SK-MEL-5 (cell line): ENCODE results near the gene CAMK2N2. TPM values are rescaled to one million over a fixed set of nuclear protein-coding genes. Genes with fewer than 3 reads are reported as not detected.

ENCODE experiments used
- DNase-seq: peaks from one replicate; pipeline ENCODE4 v3.0.0-alpha.2; 2016; ENCODE audit warnings: low read depth, low spot score
- in situ Hi-C: cut with HindIII; loops from 2 replicates; pipeline ENCODE4 v1.10.0; 2016; ENCODE audit warnings: low sequenced_read_pairs, high pct_unique_total_duplicates, low pct_unique_long_range_greater_than_20kb
- total RNA-seq: library from RNA; depleted of rRNA; stranded (reverse); fragments of >200 nt; shearing (Covaris generic); gene quantifications from 2 replicates; pipeline ENCODE4 v1.2.3, GENCODE V29; 2014

Gene CAMK2N2
- total RNA-seq, 1 experiment from 2014 or later = 0.77 TPM

DNA sequence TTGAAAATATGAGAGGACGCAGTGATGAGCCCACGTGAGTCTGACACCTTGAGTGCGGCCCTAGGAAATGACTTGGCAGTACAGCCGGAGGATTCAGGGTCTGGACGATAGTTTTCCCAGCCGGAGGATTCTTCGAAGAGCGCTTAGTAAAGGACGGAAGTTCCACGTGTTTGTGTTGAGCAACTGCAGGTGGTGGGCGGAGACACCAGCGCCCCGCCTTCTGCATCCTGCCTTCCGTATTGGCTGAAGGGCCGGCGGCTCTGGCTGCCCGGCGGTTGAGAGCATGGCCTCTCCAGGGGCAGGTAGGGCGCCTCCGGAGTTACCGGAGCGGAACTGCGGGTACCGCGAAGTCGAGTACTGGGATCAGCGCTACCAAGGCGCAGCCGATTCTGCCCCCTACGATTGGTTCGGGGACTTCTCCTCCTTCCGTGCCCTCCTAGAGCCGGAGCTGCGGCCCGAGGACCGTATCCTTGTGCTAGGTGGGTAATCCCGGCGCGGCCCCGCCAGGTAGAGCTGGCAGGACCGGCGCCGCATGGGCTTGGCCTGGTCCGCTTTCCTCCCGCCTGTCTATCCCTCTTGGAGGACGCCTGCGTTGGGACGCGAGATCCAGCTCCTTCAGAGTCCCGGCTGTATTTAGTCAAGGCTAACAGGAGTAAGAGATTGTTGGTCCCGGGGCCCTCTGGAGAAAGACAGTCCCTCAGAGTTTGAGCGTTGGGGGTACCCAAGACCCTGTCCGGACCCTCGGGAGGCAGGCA lies 11.8 kb downstream of the CAMK2N2 start, which contains the start of gene EEF1AKMT4:
Gene EEF1AKMT4 (plus strand): TSS at position 261 of the 755 bp plus-strand sequence. CDS start 23 bp downstream, at position 284.
- in situ Hi-C loops = no loop called here
- DNase-seq = peak; percentile 98

DNA sequence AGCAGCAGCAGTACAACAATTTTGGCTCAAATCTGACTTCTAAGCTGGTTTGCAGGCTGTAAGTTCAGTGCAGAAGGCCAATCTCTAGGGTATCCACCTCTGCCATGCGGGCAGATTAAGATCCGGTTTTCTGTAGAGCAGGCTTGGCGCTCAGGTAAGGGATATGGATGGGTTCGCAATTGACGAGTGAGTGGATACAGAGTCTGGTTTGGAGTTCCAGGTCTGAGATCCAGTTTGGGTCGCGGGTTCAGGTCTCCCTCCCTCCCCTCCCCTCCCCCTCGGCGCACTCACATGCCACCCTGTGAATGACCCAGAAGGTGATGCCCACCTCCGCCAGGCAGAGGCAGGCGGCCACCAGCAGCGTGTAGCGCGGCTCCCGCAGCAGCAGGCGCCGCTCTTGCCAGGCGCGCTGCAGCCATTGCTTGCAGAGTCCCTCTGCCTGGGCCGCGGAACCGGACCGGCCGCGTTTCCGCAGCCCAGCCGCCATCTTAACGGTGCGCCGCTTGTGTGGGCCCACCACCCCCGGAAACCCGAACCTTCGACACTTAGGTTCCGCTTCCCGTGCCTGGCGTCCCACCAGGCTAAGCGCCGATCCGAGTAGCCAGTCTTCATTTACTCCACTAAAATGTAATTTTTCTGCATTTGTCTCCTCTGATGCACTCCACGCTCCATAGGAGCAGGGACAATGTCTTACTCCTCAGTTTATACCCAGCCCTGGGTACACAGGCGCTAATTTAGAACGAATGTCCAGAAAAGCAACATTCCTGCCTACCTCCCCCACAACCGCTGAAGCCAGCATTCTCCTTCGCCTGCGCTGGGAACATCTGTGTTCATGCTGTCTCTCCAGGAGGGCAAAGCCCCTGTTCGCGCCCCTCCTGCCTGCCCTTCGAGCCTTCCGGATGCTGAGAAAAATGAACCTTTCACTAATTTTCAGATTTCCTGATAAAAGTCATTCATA lies 12.6 kb downstream of the CAMK2N2 start, which contains the start of gene ALG3:
Gene ALG3 (minus strand): TSS at position 509 of the 958 bp plus-strand sequence. CDS start 22 bp downstream, at position 487.
- in situ Hi-C loops = no loop called here
- DNase-seq = peak; percentile 82

DNA sequence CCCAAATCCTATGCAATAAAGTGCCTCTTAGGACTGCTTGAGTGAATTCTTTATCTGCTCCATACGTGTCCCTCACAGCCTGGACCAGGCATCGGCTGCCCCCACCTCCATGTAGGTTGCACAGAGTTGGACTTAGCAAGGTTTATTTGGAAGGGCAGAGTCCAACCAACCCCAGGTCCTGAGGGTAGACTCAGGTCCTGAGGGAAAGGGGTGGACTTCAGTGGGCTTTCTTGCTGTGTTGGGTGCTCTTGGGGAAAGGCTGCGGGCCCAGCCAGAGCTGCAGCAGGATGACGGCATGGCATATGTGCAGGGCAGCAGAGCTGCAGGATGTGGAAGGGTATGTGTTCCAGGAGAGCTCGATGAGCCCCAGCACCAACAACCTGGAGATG lies 19.1 kb downstream of the CAMK2N2 start:
- DNase-seq = no peak
- in situ Hi-C loops = no loop called here

DNA sequence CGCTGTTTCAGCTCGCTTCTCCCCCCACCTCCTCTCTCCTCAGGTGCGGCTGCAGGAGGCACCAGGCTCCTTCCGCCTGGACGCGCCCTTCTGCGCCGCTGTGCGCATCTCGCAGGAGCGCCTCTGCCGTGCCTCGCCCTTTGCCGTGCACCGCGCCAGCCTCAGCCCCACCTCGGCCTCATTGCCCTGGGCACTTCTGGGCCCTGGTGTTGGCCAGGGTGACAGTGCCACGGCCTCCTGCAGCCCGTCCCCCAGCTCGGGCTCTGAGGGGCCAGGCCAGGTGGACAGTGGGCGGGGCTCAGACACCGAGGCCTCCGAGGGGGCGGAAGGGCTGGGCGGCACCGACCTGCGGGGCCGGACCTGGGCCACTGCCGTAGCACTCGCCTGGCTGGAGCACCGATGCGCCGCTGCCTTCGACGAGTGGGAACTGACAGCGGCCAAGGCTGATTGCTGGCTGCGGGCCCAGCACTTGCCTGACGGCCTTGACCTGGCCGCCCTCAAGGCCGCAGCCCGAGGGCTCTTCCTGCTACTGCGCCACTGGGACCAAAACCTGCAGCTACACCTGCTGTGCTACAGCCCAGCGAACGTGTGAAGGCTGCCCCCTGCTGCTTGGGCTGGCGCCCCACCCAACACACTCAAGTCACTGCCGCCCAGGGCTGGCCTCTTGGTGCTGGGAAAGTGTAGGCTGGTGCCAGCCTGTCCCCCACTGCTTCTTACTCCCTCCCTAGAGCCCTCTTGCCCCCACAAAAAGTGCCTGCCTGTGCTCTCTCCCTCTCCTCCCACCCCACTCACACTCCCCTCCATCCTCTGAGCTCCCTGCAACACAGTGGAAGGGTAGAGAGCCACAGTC lies 19.7 kb downstream of the CAMK2N2 start:
- DNase-seq = peak; percentile 46
- in situ Hi-C loops = no loop called here

DNA sequence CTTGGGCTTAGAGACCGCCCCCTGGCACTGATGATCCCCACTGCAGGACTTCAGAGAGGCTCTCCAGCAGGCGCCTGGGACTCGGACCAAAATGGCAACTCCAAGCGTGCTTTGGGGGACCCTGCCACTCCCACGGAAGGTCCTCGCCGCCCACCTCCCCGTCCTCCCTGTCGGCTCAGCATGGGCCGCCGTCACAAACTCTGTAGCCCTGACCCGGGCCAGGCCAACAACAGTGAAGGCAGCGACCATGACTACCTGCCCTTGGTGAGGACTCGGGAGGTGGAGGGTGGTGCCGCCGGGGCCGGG lies 20.3 kb downstream of the CAMK2N2 start:
- in situ Hi-C loops = no loop called here
- DNase-seq = no peak

DNA sequence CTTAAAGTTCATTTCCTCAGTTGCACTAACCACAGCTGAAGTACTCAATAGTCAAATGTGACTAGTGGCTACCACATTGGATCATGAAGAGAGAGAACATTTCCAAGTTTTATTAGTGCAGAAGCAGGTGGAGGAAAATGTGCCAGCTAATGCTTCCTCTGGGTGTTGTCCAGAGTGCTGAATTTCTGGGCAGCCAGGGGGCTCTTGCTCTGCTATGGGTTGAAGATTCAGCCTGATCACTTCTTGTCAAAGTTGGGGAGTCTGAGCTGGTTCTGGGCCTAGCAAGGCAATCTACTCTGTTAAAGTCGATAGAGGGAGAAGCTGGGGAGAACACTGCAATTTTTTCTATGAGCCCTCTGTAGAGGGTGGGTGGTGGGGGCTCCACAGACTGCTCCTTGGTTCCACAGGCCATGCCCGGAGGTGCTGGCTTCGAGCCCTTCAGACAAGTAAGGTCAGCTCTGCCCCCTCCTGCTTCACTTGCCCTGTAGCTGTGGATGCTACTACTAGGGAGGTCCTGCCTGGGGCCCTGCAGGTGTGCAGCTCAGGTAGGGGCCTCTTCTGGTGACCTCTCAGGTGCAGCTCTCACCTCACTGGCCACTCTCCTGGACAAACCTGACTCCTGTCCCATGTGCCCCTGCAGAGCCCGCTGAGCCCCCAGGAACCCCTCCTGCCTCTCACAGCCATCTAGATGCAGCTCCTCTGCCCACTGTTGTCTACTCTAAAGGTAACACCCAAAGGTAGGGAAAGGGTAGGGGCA lies 20.8 kb downstream of the CAMK2N2 start:
- in situ Hi-C loops = no loop called here
- peak; percentile 34 for DNase-seq

DNA sequence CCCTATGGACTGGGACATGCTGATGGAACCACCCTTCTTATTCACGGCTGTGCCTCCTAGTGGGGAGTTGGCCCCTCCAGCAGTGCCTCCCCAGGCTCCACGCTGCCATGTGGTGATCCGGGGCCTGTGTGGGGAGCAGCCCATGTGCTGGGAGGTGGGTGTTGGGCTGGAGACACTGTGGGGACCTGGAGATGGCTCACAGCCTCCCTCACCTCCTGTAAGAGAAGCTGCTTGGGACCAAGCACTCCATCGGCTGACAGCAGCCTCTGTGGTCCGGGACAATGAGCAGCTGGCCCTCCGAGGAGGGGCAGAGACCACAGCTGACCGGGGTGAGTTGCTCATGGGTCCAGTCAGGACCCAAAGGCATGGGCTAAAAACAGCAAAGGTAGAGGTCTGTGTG lies 21.6 kb downstream of the CAMK2N2 start:
- in situ Hi-C loops = no loop called here
- DNase-seq = no peak

DNA sequence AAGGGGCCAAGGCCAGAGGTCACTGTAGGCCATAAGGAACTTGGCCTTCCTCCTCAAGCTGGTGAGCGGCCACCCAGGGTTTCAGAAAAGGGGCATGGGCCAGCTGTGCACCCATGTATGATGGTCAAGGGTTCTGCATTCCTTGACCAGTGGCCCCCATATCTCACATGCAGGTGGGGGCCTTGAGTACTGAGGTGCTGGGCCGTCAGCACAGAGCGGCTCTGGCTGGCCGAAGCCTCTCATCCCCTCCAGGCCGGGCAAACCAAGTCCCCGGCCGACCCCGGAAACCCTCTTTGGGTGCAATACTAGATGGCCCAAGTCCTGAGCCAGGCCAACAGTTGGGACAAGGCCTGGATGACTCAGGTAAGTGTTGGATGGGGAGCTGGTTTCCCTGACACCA lies 22.1 kb downstream of the CAMK2N2 start:
- no peak for DNase-seq
- in situ Hi-C loops = no loop called here

DNA sequence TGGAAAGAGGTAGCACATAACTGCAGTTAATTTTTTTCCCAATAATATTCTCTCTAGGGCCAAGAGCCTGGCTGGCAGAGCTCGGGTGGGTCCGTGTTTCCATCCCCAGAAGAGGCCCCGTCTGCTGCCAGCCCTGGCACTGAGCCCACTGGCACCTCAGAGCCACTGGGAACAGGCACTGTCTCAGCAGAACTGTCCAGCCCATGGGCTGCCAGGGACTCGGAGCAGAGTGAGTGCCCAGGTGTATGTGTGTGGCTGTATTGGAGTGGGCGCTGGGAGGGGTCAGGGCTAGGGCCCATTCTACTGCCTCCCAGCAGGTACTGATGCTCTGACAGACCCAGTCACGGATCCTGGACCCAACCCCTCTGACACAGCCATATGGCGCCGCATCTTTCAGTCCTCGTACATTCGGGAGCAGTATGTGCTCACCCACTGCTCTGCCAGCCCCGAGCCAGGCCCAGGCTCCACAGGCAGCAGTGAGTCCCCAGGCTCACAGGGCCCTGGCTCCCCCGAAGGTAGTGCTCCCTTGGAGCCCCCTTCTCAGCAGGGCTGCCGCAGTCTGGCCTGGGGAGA lies 23.0 kb downstream of the CAMK2N2 start:
- in situ Hi-C loops = no loop called here
- no peak for DNase-seq

DNA sequence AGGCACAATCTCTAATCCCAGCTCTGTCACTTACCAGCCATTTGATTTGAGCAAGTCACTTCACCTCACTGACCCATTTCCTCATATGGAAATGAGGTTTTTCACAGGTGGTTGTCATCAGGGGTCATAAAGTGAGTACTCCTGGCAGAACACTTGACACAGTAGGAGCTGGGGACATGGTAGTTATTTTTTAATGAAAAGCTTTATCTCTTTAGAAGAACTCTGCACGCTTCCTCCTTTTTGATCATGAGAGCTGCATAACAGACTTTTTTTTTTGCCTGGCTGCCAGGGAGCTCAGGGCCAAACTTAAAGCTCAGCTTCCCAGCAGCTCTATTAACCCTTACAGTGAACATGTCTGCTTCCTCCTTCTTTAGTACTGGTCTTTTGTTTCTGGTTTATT lies 23.5 kb downstream of the CAMK2N2 start:
- in situ Hi-C loops = no loop called here
- no peak for DNase-seq

DNA sequence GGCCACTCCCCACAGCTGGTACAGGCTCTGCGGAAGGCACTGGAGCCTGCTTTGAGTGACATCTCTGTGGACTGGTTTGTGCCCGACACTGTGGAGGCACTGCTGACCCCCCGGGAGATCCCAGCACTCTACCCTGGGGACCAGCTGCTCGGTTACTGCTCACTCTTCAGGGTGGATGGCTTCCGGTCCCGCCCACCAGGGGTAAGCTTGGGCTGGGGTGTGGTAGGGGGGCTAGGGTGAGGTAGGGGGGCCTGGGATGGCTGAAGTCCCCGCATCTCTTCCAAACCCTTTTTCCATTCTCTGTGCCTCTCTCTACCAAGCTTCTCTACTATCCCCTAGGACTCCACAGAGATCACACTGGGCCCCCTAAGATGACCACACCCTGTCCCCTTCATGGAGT lies 24.1 kb downstream of the CAMK2N2 start:
- DNase-seq = no peak
- in situ Hi-C loops = no loop called here

DNA sequence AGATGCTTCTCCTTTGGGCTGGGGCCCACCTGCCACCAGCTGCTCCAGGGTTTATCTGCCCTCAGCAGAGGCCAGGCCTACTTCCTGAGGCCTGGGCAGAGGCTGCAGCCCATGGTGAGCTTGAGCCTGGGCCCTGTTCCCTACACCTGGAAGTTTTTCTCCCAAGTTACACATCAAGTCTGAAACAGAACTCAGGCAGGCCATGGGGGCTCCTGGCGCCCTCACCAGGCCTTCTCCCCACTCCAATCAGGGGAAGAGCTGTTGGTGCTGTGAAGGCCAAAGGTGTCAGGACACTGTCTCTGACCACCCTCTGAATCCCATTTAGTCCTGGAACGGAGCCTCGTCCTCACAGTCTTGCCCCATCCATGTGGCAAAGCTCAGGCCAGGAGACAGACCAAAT lies 24.7 kb downstream of the CAMK2N2 start:
- no peak for DNase-seq
- in situ Hi-C loops = no loop called here

DNA sequence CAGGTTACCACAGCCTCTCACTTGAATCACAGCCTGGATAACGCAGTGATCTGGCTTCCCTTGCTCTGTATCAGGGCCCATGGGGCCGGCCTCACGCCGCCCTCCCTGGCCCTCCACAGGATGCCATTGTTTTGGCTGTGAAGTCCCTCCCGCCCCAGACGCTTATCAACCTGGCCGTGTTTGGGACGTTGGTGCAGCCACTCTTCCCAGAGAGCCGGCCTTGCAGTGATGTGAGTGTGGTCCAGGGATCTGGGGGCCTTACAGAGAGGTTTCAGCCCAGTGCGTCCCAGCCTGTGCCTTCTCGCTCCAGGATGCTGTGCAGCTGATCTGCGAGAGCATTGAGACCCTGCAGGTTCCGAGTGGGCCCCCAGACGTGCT lies 25.3 kb downstream of the CAMK2N2 start:
- in situ Hi-C loops = no loop called here
- DNase-seq = no peak

DNA sequence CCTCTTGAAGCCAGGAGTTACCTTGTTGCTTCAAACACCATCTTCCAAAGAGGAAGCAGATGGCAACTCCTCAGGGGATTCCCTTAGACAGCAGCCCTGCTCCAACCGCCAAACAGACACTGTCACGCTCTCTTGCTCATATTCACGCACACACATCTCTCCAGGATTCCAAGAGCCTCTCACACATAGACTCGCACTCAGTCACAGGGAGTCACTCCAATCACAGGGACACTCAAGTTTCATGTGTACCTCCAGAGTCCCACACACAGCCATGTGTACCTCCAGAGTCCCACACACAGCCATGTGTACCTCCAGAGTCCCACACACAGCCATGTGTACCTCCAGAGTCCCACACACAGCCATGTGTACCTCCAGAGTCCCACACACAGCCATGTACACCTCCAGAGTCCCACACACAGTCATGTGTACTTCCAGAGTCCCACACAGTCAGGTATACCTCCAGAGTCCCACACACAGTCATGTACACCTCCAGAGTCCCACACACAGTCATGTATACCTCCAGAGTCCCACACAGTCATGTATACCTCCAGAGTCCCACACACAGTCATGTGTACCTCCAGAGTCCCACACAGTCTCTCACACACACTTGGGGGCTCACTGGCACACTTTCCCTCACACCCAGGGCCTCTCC lies 25.8 kb downstream of the CAMK2N2 start:
- in situ Hi-C loops = no loop called here
- no peak for DNase-seq

DNA sequence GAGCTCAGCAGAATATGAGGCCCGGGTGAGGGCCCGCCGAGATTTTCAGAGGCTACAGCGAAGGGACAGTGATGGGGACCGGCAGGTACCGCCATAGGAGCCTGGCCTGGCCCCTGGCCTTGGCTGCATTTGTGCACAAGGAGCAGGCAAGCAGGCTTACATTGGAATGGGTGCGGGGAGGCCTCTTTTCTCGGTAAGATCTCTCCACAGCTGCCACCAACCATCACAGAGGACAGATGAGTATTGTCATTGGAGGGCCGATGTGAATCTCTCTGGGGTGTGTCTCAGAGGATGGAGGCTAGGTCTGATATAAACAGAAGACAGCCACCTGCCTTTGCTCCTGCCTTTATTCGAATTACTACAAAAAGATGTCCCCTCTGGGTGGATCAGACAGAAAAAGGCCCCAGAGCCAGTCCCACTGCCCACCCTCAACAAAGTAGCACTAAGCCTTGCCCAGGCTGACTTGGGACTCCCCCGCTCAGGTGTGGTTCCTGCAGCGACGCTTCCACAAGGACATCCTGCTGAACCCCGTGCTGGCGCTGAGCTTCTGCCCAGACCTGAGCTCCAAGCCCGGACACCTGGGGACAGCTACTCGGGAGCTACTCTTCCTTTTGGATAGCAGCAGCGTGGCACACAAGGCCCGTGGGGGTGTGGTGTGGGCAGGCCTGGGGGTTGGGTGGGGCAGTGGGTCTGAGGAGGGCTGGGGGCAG lies 26.5 kb downstream of the CAMK2N2 start:
- no peak for DNase-seq
- in situ Hi-C loops = no loop called here

DNA sequence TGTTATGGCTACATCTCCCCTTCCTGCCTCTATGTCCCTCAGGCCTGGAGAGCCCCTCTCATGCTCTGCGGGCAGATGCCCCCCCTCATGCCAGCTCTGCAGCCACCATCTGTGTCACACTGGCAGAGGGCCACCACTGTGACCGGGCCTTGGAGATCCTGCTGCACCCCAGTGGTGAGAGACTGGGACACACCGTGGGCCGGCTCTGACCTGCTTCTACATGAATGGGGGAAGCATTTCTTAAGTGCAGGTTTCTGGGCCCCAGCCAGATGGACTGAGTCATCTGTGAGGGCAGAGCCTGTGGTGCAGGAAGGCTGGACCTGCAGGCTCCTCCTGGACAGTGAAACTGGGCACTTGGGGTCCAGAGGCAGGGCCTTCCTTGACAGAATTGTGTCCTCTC lies 27.1 kb downstream of the CAMK2N2 start:
- DNase-seq = no peak
- in situ Hi-C loops = no loop called here
